Activated T-cell treated with anti-CD3 and anti-CD28 coated beads for 1 hour (primary cell): ENCODE measurements around the gene PCDHA2.
"Not testable (repeated sequence)": the region's sequence is repeated elsewhere in the genome, so short reads cannot be mapped to it uniquely, and the experiment has no call there.

Source experiments
- DNase-seq: peaks from one replicate; pipeline ENCODE4 v3.0.0-alpha.2; 2020; ENCODE audit warnings: low read depth

PCDHA2 gene

DNA sequence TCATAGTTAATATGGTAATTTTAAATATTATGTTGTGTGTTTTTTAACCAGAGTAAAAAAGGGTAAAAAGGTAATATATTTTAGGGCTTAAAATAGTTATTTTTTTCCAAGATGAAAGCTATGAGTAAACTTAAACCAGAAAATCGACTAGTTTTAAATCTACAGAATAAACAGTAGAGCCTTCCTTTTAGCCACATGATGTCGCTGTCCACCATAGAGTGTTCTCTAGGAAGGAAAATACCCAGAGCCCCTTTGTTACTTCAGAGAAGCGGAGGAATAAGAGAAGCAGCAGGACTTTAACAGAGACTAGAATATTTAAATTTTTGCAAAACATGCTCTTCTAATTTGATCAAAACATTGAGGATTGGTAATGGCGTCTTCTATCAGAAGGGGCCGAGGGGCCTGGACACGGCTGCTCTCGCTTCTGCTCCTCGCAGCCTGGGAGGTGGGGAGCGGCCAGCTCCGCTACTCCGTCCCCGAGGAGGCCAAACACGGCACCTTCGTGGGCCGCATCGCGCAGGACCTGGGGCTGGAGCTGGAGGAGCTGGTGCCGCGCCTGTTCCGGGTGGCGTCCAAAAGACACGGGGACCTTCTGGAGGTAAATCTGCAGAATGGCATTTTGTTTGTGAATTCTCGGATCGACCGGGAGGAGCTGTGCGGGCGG lies at the start of gene PCDHA2:
Gene PCDHA2, plus strand, starts transcription at position 258 of the 664 bp plus-strand sequence.
- no peak for DNase-seq

DNA sequence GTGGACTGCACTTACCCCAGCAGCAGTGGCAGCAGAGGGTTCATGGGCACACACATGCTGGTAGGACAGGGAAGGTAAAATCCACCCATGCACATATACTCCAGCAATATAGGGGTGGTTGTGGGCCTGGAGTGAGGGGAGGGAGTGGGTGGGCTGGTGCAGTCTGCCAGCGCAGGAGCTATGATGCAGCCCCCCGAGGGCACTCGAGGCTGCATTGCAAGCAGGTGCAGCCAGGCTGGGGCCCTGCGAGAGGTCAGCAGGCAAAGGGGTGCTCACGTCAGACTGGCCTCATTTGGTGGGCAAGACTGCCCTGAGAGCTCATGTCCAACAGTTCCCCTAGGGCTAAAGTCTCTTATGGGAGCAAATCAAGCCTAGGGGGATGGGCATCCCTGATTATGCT lies 41.1 kb upstream of the PCDHA2 start:
- DNase-seq, result no peak

DNA sequence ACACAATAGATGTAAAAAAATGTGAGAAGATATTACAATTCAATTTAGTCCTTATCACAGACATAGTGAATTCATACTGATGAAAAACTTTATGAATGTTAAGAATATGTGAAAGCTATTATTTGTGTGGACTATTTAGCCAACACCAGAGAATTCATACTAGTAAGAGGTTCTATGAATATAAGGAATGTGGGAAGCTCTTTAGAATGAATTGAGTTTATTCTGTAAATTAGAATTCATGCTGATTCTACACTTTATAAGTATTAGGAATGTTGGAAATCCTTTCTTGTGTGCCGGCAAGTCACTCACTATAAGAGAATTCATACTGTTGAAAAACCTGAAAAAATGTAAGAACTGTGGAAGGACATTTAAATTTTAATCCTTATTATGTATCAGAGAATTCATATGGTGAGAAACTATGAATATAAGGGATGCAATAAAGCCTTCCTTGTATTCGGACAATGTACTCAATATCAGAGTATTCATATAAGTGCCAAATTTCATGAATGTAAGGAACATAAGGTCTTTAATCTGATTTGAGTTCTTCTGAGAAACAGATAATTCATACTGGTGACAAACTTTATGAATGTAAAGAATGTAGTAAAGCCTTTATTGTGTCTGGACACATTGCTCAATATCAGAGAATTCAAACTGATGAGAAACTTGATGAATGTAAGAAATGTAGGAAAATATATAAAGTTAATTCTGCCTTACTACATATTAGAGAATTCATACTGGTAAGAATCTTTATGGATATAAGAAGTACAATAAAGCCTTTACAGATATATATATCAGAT lies 30.3 kb upstream of the PCDHA2 start:
- no peak for DNase-seq

DNA sequence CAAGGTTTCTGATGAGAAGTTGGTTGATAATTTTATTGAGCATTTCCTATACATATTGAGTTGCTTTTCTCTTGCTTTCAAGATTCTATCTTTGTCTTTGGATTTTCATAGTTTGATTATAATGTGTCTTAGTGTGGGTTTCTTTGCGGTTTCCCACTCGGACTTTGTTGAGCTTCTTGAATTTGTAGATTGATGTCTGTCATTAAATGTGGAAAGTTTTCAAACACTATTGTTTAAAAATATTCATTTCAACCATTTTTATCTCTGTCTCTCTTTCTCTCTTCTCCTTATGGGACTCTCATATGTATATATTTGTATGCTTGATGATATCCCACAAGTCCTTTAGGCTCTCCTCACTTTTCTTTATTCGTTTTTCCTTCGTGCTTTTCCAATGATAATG lies 27.2 kb upstream of the PCDHA2 start:
- DNase-seq, result no peak

DNA sequence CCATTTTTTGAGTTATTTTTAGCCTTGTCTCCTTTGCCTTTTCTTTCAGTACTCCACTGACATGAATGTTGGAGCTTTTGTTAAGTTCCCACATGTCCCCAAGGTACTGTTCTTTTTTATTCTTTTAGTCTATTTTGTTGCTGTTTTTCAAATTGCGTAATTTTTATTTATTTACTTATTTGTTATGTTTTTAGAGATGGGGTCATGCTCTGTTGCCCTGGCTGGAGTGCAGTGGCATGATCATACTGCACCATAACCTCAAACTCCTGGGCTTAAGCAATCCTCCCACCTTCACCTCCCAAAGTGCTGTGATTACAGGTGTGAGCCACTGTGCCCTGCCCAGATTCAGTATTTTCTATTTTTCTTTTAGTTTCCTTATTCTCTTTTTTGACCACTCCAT lies 14.1 kb upstream of the PCDHA2 start:
- no peak for DNase-seq

DNA sequence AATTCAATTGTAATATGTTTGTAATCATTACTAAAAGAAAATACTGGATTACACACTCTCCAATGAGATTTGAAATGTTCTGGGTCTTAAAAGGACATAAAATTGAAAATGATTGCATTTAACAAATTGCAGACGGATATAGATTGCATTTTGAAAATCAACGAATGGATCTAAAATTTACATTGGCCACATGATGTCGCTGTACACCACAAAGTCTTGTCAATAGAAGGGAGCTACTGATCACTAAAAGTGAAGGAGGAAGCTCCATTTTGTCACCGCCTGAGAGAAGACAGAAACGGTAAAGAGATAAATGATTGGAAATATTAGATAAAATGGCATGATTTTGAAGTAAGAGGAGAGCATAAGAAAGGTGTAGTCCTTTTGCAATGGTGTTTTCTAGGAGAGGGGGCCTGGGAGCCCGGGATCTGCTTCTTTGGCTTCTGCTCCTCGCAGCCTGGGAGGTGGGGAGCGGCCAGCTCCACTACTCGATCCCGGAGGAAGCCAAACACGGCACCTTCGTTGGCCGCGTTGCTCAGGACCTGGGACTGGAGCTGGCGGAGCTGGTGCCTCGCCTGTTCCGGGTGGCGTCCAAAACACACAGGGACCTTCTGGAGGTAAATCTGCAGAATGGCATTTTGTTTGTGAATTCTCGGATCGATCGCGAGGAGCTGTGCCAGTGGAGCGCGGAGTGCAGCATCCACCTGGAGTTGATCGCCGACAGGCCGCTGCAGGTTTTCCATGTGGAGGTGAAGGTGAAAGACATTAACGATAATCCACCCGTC lies 8.6 kb upstream of the PCDHA2 start, which contains the start of gene PCDHA1:
Gene PCDHA1, plus strand, starts transcription at position 236 of the 782 bp plus-strand sequence.
- no peak for DNase-seq

DNA sequence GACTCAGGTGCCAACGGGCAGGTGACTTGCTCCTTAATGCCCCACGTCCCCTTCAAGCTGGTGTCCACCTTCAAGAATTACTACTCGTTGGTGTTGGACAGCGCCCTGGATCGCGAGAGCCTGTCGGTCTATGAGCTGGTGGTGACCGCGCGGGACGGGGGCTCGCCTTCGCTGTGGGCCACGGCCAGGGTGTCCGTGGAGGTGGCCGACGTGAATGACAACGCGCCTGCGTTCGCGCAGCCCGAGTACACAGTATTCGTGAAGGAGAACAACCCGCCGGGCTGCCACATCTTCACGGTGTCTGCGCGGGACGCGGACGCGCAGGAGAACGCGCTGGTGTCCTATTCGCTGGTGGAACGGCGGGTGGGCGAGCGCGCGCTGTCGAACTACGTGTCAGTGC lies 7.2 kb upstream of the PCDHA2 start:
- DNase-seq, result not testable (repeated sequence)

DNA sequence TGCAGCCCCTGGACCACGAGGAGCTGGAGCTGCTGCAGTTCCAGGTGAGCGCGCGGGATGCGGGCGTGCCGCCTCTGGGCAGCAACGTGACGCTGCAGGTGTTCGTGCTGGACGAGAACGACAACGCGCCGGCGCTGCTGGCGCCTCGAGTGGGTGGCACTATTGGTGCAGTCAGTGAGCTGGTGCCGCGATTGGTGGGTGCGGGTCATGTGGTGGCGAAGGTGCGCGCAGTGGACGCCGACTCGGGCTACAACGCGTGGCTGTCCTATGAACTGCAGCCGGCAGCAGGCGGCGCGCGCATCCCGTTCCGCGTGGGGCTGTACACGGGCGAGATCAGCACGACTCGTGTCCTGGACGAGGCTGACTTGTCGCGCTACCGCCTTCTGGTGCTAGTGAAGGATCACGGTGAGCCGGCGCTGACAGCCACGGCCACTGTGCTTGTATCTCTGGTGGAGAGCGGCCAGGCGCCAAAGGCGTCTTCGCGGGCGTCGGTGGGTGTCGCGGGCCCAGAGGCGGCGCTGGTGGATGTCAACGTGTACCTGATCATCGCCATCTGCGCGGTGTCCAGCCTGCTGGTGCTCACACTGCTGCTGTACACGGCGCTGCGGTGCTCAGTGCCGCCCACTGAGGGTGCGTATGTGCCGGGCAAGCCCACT lies 6.7 kb upstream of the PCDHA2 start:
- DNase-seq, result not testable (repeated sequence)

DNA sequence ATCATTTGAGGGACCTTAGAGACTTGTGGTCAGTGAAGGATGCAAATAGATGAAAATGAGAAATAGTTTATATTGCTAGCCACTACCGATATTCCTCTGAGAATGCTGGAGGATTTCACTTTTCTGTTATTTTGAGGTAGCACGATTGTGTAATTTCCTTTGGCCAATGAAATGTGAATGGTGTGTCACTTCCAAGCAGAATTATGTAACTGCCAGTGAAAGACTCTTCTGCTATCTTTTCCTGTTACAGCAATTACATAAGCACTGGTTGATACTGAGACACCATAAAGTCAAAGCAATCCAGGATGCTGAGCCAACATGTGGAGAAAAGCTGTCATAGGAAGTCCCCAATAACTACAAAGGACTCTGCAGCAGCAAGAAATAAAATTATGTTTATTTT lies 3.6 kb upstream of the PCDHA2 start:
- DNase-seq, result no peak

DNA sequence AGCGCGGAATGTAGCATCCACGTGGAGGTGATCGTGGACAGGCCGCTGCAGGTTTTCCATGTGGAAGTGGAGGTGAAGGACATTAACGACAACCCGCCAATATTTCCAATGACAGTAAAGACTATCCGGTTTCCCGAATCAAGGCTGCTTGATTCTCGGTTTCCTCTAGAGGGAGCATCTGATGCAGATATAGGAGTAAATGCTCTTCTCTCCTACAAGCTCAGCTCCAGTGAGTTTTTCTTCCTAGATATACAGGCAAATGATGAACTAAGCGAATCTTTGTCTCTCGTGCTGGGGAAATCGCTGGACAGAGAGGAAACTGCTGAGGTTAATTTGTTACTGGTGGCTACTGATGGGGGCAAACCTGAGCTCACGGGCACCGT lies 598 bp downstream of the PCDHA2 start:
- DNase-seq, result no peak

DNA sequence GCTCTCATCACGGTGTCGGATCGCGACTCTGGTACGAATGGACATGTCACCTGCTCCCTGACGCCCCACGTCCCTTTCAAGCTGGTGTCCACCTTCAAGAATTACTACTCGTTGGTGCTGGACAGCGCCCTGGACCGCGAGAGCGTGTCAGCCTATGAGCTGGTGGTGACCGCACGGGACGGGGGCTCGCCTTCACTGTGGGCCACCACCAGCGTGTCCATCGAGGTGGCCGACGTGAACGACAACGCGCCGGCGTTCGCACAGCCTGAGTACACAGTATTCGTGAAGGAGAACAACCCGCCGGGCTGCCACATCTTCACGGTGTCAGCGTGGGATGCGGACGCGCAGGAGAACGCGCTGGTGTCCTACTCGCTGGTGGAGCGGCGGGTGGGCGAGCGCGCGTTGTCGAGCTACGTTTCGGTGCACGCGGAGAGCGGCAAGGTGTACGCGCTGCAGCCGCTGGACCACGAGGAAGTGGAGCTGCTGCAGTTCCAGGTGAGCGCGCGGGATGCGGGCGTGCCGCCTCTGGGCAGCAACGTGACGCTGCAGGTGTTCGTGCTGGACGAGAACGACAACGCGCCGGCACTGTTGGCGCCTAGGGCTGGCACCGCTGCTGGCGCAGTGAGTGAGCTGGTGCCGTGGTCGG lies 1.5 kb downstream of the PCDHA2 start:
- DNase-seq, result not testable (repeated sequence)

DNA sequence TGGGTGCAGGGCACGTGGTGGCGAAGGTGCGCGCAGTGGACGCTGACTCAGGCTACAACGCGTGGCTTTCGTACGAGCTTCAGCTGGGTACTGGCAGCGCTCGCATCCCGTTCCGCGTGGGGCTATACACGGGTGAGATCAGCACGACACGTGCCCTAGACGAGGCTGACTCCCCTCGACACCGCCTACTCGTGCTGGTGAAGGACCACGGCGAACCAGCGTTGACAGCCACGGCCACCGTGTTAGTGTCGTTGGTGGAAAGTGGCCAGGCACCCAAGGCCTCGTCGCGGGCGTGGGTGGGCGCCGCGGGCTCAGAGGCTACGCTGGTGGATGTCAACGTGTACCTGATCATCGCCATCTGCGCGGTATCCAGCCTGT lies 2.1 kb downstream of the PCDHA2 start:
- no peak for DNase-seq

DNA sequence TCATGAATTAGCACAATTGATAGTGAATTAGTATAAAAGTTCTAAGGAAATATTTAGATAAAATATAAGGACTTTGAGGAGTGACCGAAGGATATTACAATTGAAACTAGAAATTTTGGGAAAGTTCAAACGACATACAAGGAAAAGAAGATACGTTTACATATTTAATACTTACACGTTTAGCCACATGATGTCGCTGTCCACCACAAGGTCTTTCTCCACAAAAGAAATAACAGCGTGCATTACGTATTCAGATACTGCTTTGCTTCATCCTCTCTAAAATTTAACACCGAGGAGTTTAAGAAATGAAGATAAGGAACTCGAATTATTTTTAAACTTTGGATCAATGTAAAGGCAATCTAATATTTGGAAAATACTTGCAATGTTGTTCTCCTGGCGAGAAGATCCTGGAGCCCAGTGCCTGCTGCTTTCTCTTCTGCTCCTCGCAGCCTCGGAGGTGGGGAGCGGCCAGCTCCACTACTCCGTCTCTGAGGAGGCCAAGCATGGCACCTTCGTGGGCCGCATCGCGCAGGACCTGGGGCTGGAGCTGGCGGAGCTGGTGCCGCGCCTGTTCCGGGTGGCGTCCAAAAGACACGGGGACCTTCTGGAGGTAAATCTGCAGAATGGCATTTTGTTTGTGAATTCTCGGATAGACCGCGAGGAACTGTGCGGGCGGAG lies 6.3 kb downstream of the PCDHA2 start, which contains the start of gene PCDHA3:
Gene PCDHA3, plus strand, starts transcription at position 242 of the 678 bp plus-strand sequence.
- no peak for DNase-seq

DNA sequence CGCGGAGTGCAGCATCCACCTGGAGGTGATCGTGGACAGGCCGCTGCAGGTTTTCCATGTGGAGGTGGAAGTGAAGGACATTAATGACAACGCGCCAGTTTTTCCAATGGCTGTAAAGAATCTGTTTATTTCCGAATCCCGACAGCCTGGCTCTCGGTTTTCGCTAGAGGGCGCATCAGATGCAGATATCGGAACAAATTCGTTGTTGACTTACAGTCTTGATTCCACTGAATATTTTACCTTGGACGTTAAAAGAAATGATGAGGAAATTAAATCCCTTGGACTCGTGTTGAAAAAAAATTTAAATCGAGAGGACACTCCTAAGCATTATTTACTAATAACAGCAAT lies 6.8 kb downstream of the PCDHA2 start:
- DNase-seq, result no peak

DNA sequence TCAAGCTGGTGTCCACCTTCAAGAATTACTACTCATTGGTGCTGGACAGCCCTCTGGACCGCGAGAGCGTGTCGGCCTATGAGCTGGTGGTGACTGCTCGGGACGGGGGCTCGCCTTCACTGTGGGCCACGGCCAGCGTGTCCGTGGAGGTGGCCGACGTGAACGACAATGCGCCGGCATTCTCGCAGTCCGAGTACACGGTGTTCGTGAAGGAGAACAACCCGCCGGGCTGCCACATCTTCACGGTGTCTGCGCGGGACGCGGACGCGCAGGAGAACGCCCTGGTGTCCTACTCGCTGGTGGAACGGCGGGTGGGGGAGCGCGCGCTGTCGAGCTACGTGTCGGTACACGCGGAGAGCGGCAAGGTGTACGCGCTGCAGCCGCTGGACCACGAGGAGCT lies 7.7 kb downstream of the PCDHA2 start:
- not testable (repeated sequence) for DNase-seq

DNA sequence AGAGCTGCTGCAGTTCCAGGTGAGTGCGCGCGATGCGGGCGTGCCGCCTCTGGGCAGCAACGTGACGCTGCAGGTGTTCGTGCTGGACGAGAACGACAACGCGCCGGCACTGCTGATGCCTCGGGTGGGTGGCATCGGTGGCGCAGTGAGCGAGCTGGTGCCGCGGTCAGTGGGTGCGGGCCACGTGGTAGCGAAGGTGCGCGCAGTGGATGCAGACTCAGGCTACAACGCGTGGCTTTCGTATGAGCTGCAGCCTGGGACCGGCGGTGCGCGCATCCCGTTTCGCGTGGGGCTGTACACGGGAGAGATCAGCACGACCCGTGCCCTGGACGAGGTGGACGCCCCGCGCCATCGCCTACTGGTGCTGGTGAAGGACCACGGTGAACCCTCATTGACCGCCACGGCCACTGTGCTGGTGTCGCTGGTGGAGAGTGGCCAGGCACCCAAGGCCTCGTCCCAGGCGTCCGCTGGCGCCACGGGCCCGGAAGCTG lies 8.2 kb downstream of the PCDHA2 start:
- no peak for DNase-seq

DNA sequence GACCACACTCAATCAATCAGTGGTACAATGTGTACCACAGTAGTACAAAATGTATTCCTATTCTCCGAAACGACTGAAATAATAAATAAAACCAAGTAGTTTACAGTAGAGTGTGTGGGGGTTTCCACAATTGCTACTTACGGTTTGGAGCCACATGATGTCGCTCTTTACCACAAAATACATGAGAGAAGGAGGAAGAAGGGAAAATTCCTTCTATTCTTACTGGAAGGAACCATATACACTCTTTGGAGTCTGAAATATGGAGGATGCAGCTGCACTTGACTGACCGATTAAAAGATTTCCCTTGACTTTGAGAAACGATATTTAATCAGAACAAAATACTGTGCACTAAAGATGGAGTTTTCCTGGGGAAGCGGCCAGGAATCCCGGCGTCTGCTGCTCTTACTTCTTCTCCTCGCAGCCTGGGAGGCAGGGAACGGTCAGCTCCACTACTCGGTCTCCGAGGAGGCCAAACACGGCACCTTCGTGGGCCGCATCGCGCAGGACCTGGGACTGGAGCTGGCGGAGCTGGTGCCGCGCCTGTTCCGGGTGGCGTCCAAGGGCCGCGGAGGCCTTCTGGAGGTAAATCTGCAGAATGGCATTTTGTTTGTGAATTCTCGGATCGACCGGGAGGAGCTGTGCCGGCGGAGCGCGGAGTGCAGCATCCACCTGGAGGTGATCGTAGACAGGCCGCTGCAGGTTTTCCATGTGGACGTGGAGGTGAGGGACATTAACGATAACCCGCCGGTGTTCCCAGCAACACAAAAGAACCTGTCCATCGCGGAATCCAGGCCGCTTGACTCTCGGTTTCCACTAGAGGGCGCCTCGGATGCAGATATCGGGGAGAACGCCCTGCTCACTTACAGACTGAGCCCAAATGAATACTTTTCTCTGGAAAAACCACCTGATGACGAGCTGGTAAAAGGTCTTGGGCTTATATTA lies 12.5 kb downstream of the PCDHA2 start, which contains the start of gene PCDHA4:
Gene PCDHA4, plus strand, starts transcription at position 235 of the 942 bp plus-strand sequence.
- no peak for DNase-seq

DNA sequence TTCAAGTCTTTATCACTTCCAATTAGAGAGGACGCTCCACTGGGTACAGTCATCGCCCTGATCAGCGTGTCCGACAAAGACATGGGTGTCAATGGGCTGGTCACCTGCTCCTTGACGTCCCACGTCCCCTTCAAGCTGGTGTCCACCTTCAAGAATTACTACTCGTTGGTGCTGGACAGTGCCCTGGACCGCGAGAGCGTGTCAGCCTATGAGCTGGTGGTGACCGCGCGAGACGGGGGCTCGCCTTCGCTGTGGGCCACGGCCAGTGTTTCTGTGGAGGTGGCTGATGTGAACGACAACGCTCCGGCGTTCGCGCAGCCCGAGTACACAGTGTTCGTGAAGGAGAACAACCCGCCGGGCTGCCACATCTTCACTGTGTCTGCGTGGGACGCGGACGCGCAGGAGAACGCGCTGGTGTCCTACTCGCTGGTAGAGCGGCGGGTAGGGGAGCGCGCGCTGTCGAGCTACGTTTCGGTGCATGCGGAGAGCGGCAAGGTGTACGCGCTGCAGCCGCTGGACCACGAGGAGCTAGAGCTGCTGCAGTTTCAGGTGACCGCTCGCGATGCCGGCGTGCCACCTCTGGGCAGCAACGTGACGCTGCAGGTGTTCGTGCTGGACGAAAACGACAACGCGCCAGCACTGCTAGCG lies 13.7 kb downstream of the PCDHA2 start:
- not testable (repeated sequence) for DNase-seq

DNA sequence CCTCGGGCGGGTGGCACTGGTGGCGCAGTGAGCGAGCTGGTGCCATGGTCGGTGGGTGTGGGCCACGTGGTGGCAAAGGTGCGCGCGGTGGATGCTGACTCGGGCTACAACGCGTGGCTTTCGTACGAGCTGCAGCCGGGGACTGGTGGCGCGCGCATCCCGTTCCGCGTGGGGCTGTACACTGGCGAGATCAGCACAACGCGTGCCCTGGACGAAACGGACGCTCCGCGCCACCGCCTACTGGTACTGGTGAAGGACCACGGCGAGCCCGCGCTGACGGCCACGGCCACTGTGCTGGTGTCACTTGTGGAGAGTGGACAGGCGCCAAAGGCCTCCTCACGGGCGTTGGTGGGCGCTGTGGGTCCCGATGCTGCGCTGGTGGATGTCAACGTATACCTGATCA lies 14.2 kb downstream of the PCDHA2 start:
- no peak for DNase-seq
